Thoracic aorta (tissue), 2 donors: ENCODE results near the gene MTHFSD. TPM values are rescaled to one million over a fixed set of nuclear protein-coding genes. Genes with fewer than 3 reads are reported as not detected.

ENCODE experiments used
- ATAC-seq: fragments of 150-250 bp; one replicate; pipeline ENCODE4 v1.8.0; 2017; ENCODE audit warnings: low read depth; ENCODE audit not compliant: insufficient number of reproducible peaks, low FRiP score
- DNase-seq: peaks from one replicate; pipeline ENCODE4 v3.0.0-alpha.2; 2020; ENCODE audit warnings: low spot score
- H3K27ac ChIP-seq, 2 donors: fragments of 200-600 bp; sonication (generic); 1 replicate in 1 of 2; 2 replicates in 1 of 2; pipeline ENCODE4 v1.5.1; 2016; ENCODE audit warnings: mild to moderate bottlenecking in 2 of 2, moderate library complexity in 2 of 2
- H3K27me3 ChIP-seq: fragments of 200-600 bp; sonication (generic); replicated peaks from 2 replicates; pipeline ENCODE4 v1.6.0; 2016; ENCODE audit warnings: mild to moderate bottlenecking; ENCODE audit not compliant: insufficient read depth
- H3K36me3 ChIP-seq: fragments of 200-600 bp; sonication (generic); one replicate; pipeline ENCODE4 v1.5.1; 2016
- H3K4me1 ChIP-seq, 2 donors: fragments of 200-600 bp; sonication (generic); 1 replicate in 1 of 2; 2 replicates in 1 of 2; pipeline versions ENCODE4 v1.5.1 to v1.6.0; 2016; ENCODE audit warnings: low read depth in 2 of 2, mild to moderate bottlenecking in 1 of 2; ENCODE audit not compliant: control insufficient read depth in 1 of 2
- H3K4me3 ChIP-seq: fragments of 200-600 bp; sonication (generic); 2 replicates; pipeline ENCODE4 v1.5.1; 2016; ENCODE audit warnings: mild to moderate bottlenecking
- H3K9me3 ChIP-seq: fragments of 200-600 bp; sonication (generic); 2 replicates; pipeline ENCODE4 v1.5.1; 2016
- CTCF ChIP-seq: fragments of 200-600 bp; sonication (generic); IDR thresholded peaks from one replicate; pipeline ENCODE4 v1.5.1; 2019; ENCODE audit warnings: antibody characterized with exemption
- total RNA-seq, 2 donors: library from RNA; depleted of rRNA; stranded (reverse); fragments of >200 nt; gene quantifications; one replicate each; pipeline versions ENCODE4 v1.1.0 to v1.2.3, GENCODE V29; 2016

Gene MTHFSD
- total RNA-seq, 2 donors from 2014 or later, result 25.0 to 30.8 TPM

- Histone ChIP-seq H3K36me3 (peaks cover 12% of the 10 kb centered on the region), H3K4me1 (no peaks in the 10 kb centered on the region), H3K27ac (no peak overlapping the region), H3K4me3 (no peak overlapping the region), H3K9me3 (no peaks in the 10 kb centered on the region), H3K27me3 (no peaks in the 10 kb centered on the region)
- no peak for DNase-seq
- ATAC-seq, result no peak
- no peak for TF ChIP-seq CTCF
Observed at GRCh38 chr16:86547286-86547685, 7.7 kb downstream of the MTHFSD start.

GRCh38 chr16:86546638-86547013, 8.4 kb downstream of the MTHFSD start:
- ATAC-seq (no peak), DNase-seq (no peak)
- Histone ChIP-seq H3K27me3 (no peaks in the 10 kb centered on the region), H3K27ac (no peak overlapping the region), H3K4me1 (no peaks in the 10 kb centered on the region), H3K36me3 (peaks cover 18% of the 10 kb centered on the region), H3K4me3 (no peak overlapping the region), H3K9me3 (no peaks in the 10 kb centered on the region)
- no peak for TF ChIP-seq CTCF

GRCh38 chr16:86545954-86546637, 8.9 kb downstream of the MTHFSD start:
- Histone ChIP-seq H3K27ac (no peak overlapping the region), H3K36me3 (peaks cover 24% of the 10 kb centered on the region)
- no peak for ATAC-seq

GRCh38 chr16:86545481-86545880, 9.6 kb downstream of the MTHFSD start:
- no peak overlapping the region for H3K4me3 ChIP-seq
- DNase-seq (no peak), ATAC-seq (no peak)
- peaks cover 30% of the 10 kb centered on the region for H3K36me3 ChIP-seq
- H3K27ac ChIP-seq, result no peak overlapping the region
- no peaks in the 10 kb centered on the region for H3K4me1 ChIP-seq
- H3K9me3 ChIP-seq, result no peaks in the 10 kb centered on the region
- H3K27me3 ChIP-seq, result no peaks in the 10 kb centered on the region
- no peak for TF ChIP-seq CTCF

More at GRCh38 chr16:86545954-86546637, 8.9 kb downstream of the MTHFSD start:
- Histone ChIP-seq H3K4me1 (no peaks in the 10 kb centered on the region), H3K27me3 (no peaks in the 10 kb centered on the region), H3K9me3 (no peaks in the 10 kb centered on the region), H3K4me3 (no peak overlapping the region)
- no peak for DNase-seq
- TF ChIP-seq CTCF, result no peak

- H3K9me3 ChIP-seq, result no peaks in the 10 kb centered on the region
- peaks cover 40% of the 10 kb centered on the region for H3K36me3 ChIP-seq
- no peaks in the 10 kb centered on the region for H3K4me1 ChIP-seq
- no peak for TF ChIP-seq CTCF
- DNase-seq (no peak), ATAC-seq (no peak)
- H3K4me3 ChIP-seq, result no peak overlapping the region
- H3K27me3 ChIP-seq, result no peaks in the 10 kb centered on the region
- H3K27ac ChIP-seq, result no peak overlapping the region
Observed at GRCh38 chr16:86542756-86543750, 12.0 kb downstream of the MTHFSD start.
